HS-27A (cell line): Measurements from ENCODE around the gene HDAC8.
"Not testable (repeated sequence)": the region's sequence is repeated elsewhere in the genome, so short reads cannot be mapped to it uniquely, and the experiment has no call there.

Experiments
- DNase-seq: peaks from one replicate; pipeline ENCODE4 v3.0.0-alpha.2; 2012; ENCODE audit warnings: low read depth, missing footprints

HDAC8 gene

DNA sequence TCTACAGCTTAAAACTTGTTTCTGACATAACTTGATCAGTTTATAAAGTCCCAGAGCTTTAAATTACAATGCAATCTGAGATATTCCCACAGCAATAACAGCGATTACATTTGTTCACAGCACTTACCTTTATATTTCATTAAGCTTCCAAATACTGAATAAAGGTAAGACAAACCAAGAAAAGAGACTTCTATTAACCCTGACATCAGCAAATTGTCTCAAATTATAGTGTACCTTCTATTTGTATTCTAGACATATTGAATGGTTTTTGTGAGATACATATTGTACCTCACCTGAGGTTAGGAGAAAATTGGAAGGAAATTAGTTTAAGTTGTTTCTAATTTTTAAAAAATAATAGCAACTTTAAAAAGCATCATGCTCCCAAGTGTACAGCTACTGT lies 111.9 kb downstream of the HDAC8 start:
- no peak for DNase-seq

GRCh38 chrX:72449034-72449433 lies 123.6 kb downstream of the HDAC8 start:
- DNase-seq = not testable (repeated sequence)

DNA sequence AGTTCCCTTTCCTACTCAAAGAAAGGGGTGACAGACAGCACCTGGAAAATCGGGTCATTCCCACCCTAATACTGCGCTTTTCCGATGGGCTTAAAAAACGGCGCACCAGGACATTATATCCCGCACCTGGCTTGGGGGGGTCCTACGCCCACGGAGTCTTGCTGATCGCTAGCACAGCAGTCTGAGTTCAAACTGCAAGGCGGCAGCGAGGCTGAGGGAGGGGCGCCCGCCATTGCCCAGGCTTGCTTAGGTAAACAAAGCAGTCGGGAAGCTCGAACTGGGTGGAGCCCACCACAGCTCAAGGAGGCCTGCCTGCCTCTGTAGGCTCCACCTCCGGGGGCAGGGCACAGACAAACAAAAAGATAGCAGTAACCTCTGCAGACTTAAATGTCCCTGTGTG lies 131.9 kb downstream of the HDAC8 start:
- DNase-seq = not testable (repeated sequence)

GRCh38 chrX:72436010-72436409 lies 136.6 kb downstream of the HDAC8 start:
- DNase-seq = no peak

DNA sequence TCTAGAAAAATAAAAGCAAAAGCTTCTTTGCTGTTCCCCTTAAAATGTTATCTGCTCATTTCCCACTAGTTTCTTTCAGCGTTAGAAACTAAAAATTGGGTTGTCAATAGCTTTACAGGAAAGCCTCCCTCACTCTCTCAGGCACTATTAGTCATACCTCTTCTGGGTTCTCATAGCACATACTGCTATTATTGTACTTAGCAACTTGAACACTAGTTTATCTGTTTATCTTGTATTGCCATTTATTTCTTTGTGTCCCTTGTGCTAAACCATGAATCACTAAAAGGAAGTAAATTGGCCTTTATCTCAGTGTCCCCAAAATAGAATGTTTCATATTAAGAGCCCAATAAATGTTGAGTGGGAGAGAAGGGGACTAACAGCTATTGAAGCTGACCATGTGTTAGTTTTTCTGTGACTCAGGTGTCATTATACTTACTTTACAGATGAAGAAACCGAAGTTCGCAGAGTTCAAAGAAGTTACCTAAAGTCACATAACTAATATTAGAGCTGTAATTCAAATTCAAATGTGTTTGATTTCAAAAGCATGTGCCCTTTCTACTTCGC lies 142.2 kb downstream of the HDAC8 start:
- no peak for DNase-seq

DNA sequence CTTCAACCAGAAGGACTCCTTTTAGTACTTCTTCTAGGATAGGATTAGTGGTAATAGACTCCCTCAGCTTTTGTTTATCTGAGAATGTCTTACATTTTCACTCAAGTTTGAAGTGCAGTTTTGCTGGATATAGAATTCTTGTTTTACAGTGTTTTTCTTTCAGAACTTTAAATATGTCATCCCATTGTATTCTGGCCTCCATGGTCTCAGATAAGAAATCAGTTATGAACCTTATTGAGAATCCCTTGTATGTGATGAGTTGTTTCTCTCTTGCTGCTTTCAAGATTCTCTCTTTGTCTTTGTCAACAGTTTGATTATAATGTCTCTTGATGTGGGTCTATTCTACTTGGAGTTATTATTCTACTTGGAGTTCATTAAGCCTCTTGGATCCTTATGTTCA lies 150.8 kb downstream of the HDAC8 start:
- no peak for DNase-seq

DNA sequence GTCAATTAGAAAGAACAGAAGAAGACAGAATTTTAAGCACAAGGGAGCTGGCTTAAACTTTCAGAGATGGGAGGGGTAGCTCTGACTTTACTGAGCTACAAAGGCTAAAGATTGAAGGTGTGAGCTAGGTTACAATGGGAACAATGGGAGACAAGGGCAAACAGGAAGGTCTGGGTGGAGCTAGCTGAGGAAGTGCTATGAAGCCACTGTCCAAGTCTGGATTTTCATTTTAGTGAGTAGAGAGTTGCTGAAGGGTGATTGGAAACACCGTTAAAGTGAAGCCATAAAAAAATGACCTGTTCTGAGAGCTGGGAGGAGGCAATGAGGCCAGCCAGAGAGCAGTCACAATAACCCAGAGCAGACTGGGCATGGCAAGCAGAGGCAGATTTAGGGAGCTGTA lies 162.7 kb downstream of the HDAC8 start:
- no peak for DNase-seq

DNA sequence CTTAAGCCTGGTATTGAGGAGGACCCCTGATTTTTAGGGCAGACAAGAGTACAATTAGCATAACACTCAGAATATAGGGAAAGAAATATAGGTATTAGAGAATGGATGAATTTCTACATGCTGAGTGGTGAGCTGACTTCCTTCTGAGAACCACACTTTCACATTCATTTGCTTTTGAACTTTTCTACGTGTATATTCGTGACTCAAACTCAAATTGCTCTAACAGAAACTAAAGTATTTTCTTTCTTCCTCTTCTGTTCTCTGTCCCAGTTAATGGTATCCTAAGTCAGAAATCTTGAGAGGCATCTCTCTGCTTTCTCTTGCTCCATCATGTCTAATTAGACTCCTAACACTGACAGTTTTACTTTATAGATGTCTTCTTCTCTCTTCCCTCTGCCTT lies 163.8 kb downstream of the HDAC8 start:
- no peak for DNase-seq

DNA sequence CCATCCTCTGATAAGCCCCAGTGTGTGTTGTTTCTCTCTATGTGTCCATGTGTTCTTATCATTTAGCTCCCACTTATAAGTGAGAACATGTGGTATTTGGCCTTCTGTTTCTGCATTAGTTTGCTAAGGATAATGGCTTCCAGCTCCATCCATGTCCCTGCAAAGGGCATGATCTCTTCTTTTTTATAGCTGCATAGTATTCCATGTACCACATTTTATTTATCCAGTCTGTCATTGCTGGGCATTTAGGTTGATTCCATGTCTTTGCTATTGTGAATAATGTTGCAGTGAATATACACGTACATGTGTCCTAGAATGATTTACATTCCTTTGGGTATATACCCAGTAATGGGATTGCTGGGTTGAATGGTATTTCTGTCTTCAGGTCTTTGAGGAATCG lies 167.5 kb downstream of the HDAC8 start:
- not testable (repeated sequence) for DNase-seq

- DNase-seq = no peak
These were observed 170.0 kb downstream of the HDAC8 start for GRCh38 chrX:72402614-72403013.

GRCh38 chrX:72399816-72400215 lies 172.8 kb downstream of the HDAC8 start:
- DNase-seq = no peak

GRCh38 chrX:72396117-72396516 lies 176.5 kb downstream of the HDAC8 start:
- no peak for DNase-seq

DNA sequence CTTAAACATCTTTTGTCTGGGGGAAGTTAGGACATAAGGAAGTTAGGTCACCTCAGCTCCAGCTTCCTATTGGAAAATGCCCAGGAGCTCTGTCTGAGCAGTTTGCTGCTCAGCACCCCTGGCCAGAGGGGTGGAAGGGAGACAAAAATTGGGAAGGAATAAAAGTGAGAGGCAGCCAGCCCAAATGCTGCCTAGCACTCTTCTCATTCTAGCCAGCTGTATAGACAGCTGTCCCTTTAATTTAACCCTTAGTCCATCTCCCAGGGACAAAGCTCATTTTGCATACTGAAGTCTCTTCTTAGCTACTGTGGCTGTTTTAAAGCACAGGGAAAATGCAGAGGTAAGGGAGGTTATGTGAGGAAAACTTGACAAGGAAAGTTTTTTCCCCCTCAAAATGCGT lies 177.4 kb downstream of the HDAC8 start:
- DNase-seq = no peak

GRCh38 chrX:72394518-72395170 lies 178.0 kb downstream of the HDAC8 start:
- no peak for DNase-seq

GRCh38 chrX:72393836-72394517 lies 178.7 kb downstream of the HDAC8 start:
- no peak for DNase-seq

DNA sequence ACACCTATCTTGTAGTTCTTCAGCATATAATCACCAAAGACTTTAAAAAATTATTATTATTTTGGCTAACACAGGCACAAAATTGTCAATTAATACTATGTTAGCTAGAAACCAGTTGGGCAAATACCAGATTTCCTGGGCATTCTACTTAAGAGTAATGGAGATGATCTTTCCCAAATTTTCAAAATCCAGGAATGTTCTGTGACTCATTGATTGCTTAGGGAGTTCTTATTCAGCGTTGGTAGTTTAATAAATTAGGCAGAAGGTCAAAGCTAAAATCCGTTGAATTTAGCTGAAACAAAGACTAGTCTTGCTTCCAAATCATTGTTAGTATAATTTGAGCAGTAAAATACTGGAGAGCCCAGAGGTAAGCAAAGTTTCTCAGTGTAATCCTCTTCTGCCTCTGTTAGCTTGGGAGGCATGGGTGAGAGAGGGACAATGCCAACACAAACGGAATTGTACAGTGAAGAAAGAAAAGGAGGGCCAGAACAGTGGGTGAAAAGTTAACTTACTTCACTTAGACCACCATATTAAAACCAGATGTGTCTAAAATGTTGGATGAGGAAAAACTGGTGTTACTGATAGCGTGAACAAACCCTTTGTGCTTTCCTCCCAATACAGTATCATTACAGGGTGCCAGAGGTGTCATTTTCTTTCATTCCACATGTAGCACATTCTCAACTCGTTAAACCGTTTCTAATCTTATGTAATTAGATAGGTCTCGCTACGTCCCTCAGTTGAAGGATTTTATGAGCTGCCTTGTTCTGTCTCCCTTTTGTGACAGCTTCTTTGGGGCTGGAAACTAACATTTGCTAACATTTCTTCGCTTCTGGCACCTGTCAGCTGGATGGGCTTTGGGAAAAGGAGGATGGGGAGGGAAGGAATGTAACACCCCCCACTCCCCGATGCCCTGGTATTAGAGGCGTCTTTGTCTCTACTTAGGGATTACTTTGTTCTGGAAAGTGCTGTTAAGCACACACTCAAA lies 179.5 kb downstream of the HDAC8 start:
- DNase-seq = no peak

- no peak for DNase-seq
These were observed 180.6 kb downstream of the HDAC8 start for GRCh38 chrX:72392042-72392441.

- no peak for DNase-seq
These were observed 185.4 kb downstream of the HDAC8 start for GRCh38 chrX:72387247-72387646.

- DNase-seq = no peak
These were observed 190.4 kb downstream of the HDAC8 start for GRCh38 chrX:72382202-72382595.

DNA sequence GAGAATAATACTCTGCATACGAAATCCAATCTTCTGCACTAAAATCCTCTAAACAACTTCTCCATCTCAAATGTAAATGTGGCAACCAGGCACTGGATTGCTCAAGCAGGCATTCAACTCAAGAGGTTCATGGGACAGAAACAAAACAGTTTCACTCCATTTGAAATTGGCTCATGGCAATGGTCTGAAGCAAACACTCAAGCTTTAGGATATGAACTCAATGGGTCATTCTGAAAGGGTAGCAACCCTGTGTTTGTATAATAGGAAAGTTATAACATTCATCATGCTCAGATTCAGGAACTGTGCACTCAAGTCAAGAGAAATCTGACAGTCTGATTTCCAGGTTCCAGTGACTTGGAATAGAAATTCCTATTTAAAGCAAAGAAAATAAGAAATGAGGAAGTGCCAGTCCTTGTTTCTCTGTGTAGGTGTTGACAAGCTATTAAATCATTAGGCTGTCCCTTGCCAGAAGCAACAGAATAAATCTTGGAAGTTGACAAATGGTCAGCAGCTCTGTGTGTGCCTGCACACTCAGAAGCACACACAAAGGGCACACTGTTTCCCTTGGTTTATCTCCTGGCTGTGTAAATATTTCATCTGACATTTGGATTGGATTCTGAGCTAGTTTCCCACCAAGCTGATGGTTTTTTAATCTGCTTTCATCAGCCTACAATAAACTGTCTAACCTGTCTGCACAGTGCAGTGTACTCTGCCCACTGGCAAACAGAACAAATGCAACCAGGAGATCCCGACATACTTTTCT lies 191.0 kb downstream of the HDAC8 start:
- DNase-seq = no peak

GRCh38 chrX:72376124-72376523 lies 196.5 kb downstream of the HDAC8 start:
- no peak for DNase-seq

DNA sequence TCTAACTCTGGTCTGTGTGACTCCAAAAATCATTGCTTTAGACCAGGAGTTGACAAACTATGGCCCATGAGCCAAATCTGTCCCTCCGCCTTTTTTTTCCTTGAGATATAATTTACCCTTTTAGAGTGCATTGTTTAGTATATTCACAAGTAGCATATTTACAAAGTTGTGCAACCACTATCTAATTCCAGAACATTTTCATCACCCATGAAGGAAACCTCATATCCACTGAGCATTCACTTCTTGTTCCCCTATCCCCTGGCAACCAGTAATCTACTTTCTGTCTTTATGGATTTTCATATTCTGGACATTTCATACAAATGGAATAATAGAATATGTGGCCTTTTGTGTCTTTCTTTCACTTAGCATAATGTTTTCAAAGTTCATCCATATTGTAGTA lies 199.5 kb downstream of the HDAC8 start:
- DNase-seq = no peak
